ENCODE data around the gene UVRAG. TPM values are rescaled to one million over a fixed set of nuclear protein-coding genes. Genes with fewer than 3 reads are reported as not detected.

Gene UVRAG
- total RNA-seq, 1 experiment from 2014 or later, result 13.0 TPM

GRCh38 chr11:75996523-75997442, 181.8 kb downstream of the UVRAG start:
- ChIA-PET CTCF (no interaction called here), POLR2A (ENCODE audit: unreplicated experiment) (interaction anchor here (0.7 kb wide), 1 partner anchor 914 kb away, joined by 4 read pairs; no protein-coding TSS in a partner anchor)

DNA sequence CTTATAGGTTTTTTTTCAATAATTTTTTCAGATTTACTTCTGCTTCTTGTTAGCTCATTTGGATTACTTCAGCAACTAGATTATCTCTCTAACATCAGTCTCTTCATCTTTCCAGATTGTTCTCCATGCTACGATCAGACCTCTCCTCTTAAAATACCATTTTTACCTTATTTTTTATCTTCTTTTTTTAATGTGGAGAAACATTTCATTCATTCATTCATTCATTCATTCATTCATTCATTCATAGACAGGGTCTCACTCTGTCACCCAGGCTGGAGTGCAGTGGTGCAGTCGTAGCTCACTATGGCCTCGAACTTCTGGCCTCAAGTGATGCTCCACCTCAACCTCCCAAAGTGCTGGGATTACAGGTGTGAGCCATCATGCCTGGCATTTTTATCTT, 189.4 kb downstream of the UVRAG start:
- no peak for ATAC-seq

More at GRCh38 chr11:75996523-75997442, 181.8 kb downstream of the UVRAG start:
- H4K20me1 ChIP-seq (ENCODE audit: low read length), result no peaks in the 10 kb centered on the region
- no peak overlapping the region for H3K27ac ChIP-seq (ENCODE audit: low read length)
- H2AFZ ChIP-seq (ENCODE audit: low read length), result no peak overlapping the region
- H3F3A ChIP-seq (ENCODE audit: low read length, unreplicated experiment), result no peaks in the 10 kb centered on the region
- no peaks in the 10 kb centered on the region for H3K9me3 ChIP-seq (ENCODE audit: low read length)
- TF ChIP-seq EZH2phosphoT487 (IDR thresholded peaks at IDR 0.05; ENCODE audit: borderline replicate concordance, low read length) (no peak), CTCF (conservative IDR thresholded peaks at IDR 0.05; ENCODE audit: low read depth, low read length) (no peak), EZH2 (IDR thresholded peaks at IDR 0.05; ENCODE audit: low read length, unreplicated experiment) (no peak)
- H3K4me3 ChIP-seq (ENCODE audit: low read length), result no peak overlapping the region
- intact Hi-C loops (cut with micrococcal nuclease), result no loop called here
- H3K9ac ChIP-seq (ENCODE audit: low read length), result no peak overlapping the region
- H3K79me2 ChIP-seq (ENCODE audit: low read length), result no peaks in the 10 kb centered on the region
- DNase-seq (no peak), ATAC-seq (no peak)
- H3K4me2 ChIP-seq (ENCODE audit: low read length), result no peak overlapping the region
- no peaks in the 10 kb centered on the region for H3K9me2 ChIP-seq (replicated peaks; ENCODE audit: low read length)
- H3K4me1 ChIP-seq (ENCODE audit: insufficient read depth, low read length), result no peaks in the 10 kb centered on the region
- no TSS peak for BruUV-seq (replicated peaks)
- H3K36me3 ChIP-seq (ENCODE audit: low read depth, low read length), result no peaks in the 10 kb centered on the region
- H3K27me3 ChIP-seq (ENCODE audit: low read length), result no peaks in the 10 kb centered on the region

More for the DNA sequence above, 189.4 kb downstream of the UVRAG start:
- H3K27me3 ChIP-seq (ENCODE audit: low read length), result no peaks in the 10 kb centered on the region
- no peak overlapping the region for H3K4me3 ChIP-seq (ENCODE audit: low read length)
- H4K20me1 ChIP-seq (ENCODE audit: low read length), result no peaks in the 10 kb centered on the region
- peaks cover 40% of the 10 kb centered on the region for H3K4me1 ChIP-seq (ENCODE audit: insufficient read depth, low read length)
- no peak overlapping the region for H3K9ac ChIP-seq (ENCODE audit: low read length)
- intact Hi-C loops (cut with micrococcal nuclease), result no loop called here
- no peak for TF ChIP-seq EZH2phosphoT487 (IDR thresholded peaks at IDR 0.05; ENCODE audit: borderline replicate concordance, low read length)
- no peak for TF ChIP-seq CTCF (conservative IDR thresholded peaks at IDR 0.05; ENCODE audit: low read depth, low read length)
- no peak for TF ChIP-seq EZH2 (IDR thresholded peaks at IDR 0.05; ENCODE audit: low read length, unreplicated experiment)
- H3K9me2 ChIP-seq (replicated peaks; ENCODE audit: low read length), result no peaks in the 10 kb centered on the region
- H3K79me2 ChIP-seq (ENCODE audit: low read length), result no peaks in the 10 kb centered on the region
- CTCF ChIA-PET, result no interaction called here
- H3K4me2 ChIP-seq (ENCODE audit: low read length), result no peak overlapping the region
- POLR2A ChIA-PET (ENCODE audit: unreplicated experiment), result no interaction called here
- H3F3A ChIP-seq (ENCODE audit: low read length, unreplicated experiment), result peaks cover 15% of the 10 kb centered on the region
- no peaks in the 10 kb centered on the region for H3K36me3 ChIP-seq (ENCODE audit: low read depth, low read length)
- no peak overlapping the region for H3K27ac ChIP-seq (ENCODE audit: low read length)
- BruUV-seq (replicated peaks), result no TSS peak
- H3K9me3 ChIP-seq (ENCODE audit: low read length), result no peaks in the 10 kb centered on the region
- no peak for DNase-seq
- no peak overlapping the region for H2AFZ ChIP-seq (ENCODE audit: low read length)

All from PC-3 (cell line).